Ectodermal cell (in vitro differentiated cells): Measurements from ENCODE around the gene NOMO2.
"Not testable (repeated sequence)": the region's sequence is repeated elsewhere in the genome, so short reads cannot be mapped to it uniquely, and the experiment has no call there.

ENCODE experiments used
- H3K27ac ChIP-seq: 2 replicates; pipeline ENCODE4 v1.7.0; 2013; ENCODE audit warnings: mild to moderate bottlenecking, low read depth, low read length; ENCODE audit not compliant: insufficient read depth, poor library complexity, severe bottlenecking
- H3K27me3 ChIP-seq: 2 replicates; pipeline ENCODE4 v1.7.0; 2013; ENCODE audit warnings: mild to moderate bottlenecking, low read length; ENCODE audit not compliant: insufficient read depth, control insufficient read depth, poor library complexity, severe bottlenecking
- H3K36me3 ChIP-seq: one replicate; pipeline ENCODE4 v1.7.0; 2013; ENCODE audit warnings: low read length; ENCODE audit not compliant: control insufficient read depth, insufficient read depth
- H3K4me1 ChIP-seq: one replicate; pipeline ENCODE4 v1.7.0; 2013; ENCODE audit warnings: low read length; ENCODE audit not compliant: control insufficient read depth, insufficient read depth
- H3K4me3 ChIP-seq: 2 replicates; pipeline ENCODE4 v1.7.0; 2013; ENCODE audit warnings: low read depth, low read length, control low read depth; ENCODE audit not compliant: insufficient read depth
- H3K9me3 ChIP-seq: 2 replicates; pipeline ENCODE4 v1.7.0; 2013; ENCODE audit warnings: mild to moderate bottlenecking, low read length, moderate library complexity; ENCODE audit not compliant: control insufficient read depth
- WGBS, 2 experiments: methylation state at CpG; one replicate each; pipeline ENCODE4 v1.1.7; 2013; ENCODE audit warnings: missing lambda C conversion rate in 2 of 2; 5-methylcytosine and 5-hydroxymethylcytosine counted together

NOMO2 gene

GRCh38 chr16:18521445-18522181 lies 40.3 kb downstream of the NOMO2 start:
- H3K4me3 ChIP-seq, H3K4me1 ChIP-seq, H3K27me3 ChIP-seq, H3K27ac ChIP-seq, H3K9me3 ChIP-seq, H3K36me3 ChIP-seq: not testable (repeated sequence)
- no CpG with 5 or more reads among the region's 15 CpGs for WGBS, 2 experiments

- H3K4me1 ChIP-seq, H3K27me3 ChIP-seq: not testable (repeated sequence)
- WGBS, 2 experiments = no CpG with 5 or more reads among the region's 12 CpGs
Measured at GRCh38 chr16:18518536-18519283, 43.2 kb downstream of the NOMO2 start.

GRCh38 chr16:18498430-18498829 lies 63.5 kb downstream of the NOMO2 start:
- H3K4me1 ChIP-seq, H3K4me3 ChIP-seq, H3K9me3 ChIP-seq, H3K27me3 ChIP-seq, H3K36me3 ChIP-seq, H3K27ac ChIP-seq: not testable (repeated sequence)
- no CpG with 5 or more reads among the region's 7 CpGs for WGBS, 2 experiments

More at GRCh38 chr16:18518536-18519283, 43.2 kb downstream of the NOMO2 start:
- H3K27ac ChIP-seq, H3K4me3 ChIP-seq, H3K9me3 ChIP-seq, H3K36me3 ChIP-seq: not testable (repeated sequence)

- not testable (repeated sequence) for H3K36me3 ChIP-seq, H3K27ac ChIP-seq, H3K9me3 ChIP-seq, H3K4me3 ChIP-seq, H3K27me3 ChIP-seq, H3K4me1 ChIP-seq
- no CpG with 5 or more reads among the region's 5 CpGs for WGBS, 2 experiments
Measured at GRCh38 chr16:18497032-18497431, 64.9 kb downstream of the NOMO2 start.

- H3K36me3 ChIP-seq, H3K4me1 ChIP-seq, H3K4me3 ChIP-seq, H3K9me3 ChIP-seq, H3K27me3 ChIP-seq, H3K27ac ChIP-seq: not testable (repeated sequence)
- no CpG with 5 or more reads among the region's 11 CpGs for WGBS, 2 experiments
Measured at GRCh38 chr16:18492118-18492897, 69.6 kb downstream of the NOMO2 start.

GRCh38 chr16:18436025-18436424 lies 125.9 kb downstream of the NOMO2 start:
- not testable (repeated sequence) for H3K27me3 ChIP-seq, H3K4me3 ChIP-seq, H3K4me1 ChIP-seq, H3K9me3 ChIP-seq, H3K36me3 ChIP-seq, H3K27ac ChIP-seq
- no CpG with 5 or more reads among the region's 8 CpGs for WGBS, 2 experiments

GRCh38 chr16:18415827-18416226 lies 146.1 kb downstream of the NOMO2 start:
- H3K4me3 ChIP-seq, H3K27ac ChIP-seq, H3K4me1 ChIP-seq, H3K9me3 ChIP-seq, H3K36me3 ChIP-seq, H3K27me3 ChIP-seq: not testable (repeated sequence)
- no CpG with 5 or more reads among the region's 7 CpGs for WGBS, 2 experiments

- H3K9me3 ChIP-seq, H3K36me3 ChIP-seq, H3K27me3 ChIP-seq, H3K4me3 ChIP-seq, H3K4me1 ChIP-seq, H3K27ac ChIP-seq: not testable (repeated sequence)
- no CpG with 5 or more reads among the region's 11 CpGs for WGBS, 2 experiments
Measured at GRCh38 chr16:18409532-18410293, 152.2 kb downstream of the NOMO2 start.

- not testable (repeated sequence) for H3K27me3 ChIP-seq, H3K4me3 ChIP-seq, H3K4me1 ChIP-seq, H3K27ac ChIP-seq, H3K36me3 ChIP-seq, H3K9me3 ChIP-seq
- WGBS, 2 experiments = no CpG with 5 or more reads among the region's 88 CpGs
Measured at GRCh38 chr16:18401851-18402657, 159.8 kb downstream of the NOMO2 start.
